K562 treated with DMSO at 1 percent for 4 hours (cell line): ENCODE measurements around the gene ARHGEF28. TPM values are rescaled to one million over a fixed set of nuclear protein-coding genes. Genes with fewer than 3 reads are reported as not detected.

Experiments
- total RNA-seq: library from RNA; unstranded; fragments of 300-600 nt; gene quantifications from 2 replicates; pipeline ENCODE4 v1.2.3, GENCODE V29; 2022; ENCODE audit not compliant: insufficient read depth

The ARHGEF28 gene
- total RNA-seq, result not detected in 2 replicates

GRCh38 chr5:73625944-73626811, at the start of gene ARHGEF28:
Gene ARHGEF28, plus strand, starts transcription at chr5:73626196. Its CDS starts 58,656 bp downstream, at chr5:73684852.

Other genes with a start within 250 kb of the ARHGEF28 start
- gene FOXD1, start 177.4 kb upstream of the ARHGEF28 start, total RNA-seq, result not detected in 2 replicates
- gene BTF3, start 127.8 kb upstream of the ARHGEF28 start, total RNA-seq, result 782 and 850 TPM in 2 replicates
- gene ANKRA2, start 60.6 kb upstream of the ARHGEF28 start, total RNA-seq, result 9.7 and 18.2 TPM in 2 replicates
- gene UTP15, start 60.5 kb upstream of the ARHGEF28 start, total RNA-seq, result 3.8 and 4.2 TPM in 2 replicates